GM19468 (cell line): ENCODE measurements around the gene FANCI.

Experiments used
- ATAC-seq: cut with Tn5 transposase; IDR thresholded peaks from one replicate; pipeline ENCODE4 v1.9.1; 2021; ENCODE audit warnings: mild to moderate bottlenecking, moderate library complexity, moderate number of reproducible peaks; ENCODE audit not compliant: unreplicated experiment; ENCODE audit errors: extremely low read depth

Gene FANCI

DNA sequence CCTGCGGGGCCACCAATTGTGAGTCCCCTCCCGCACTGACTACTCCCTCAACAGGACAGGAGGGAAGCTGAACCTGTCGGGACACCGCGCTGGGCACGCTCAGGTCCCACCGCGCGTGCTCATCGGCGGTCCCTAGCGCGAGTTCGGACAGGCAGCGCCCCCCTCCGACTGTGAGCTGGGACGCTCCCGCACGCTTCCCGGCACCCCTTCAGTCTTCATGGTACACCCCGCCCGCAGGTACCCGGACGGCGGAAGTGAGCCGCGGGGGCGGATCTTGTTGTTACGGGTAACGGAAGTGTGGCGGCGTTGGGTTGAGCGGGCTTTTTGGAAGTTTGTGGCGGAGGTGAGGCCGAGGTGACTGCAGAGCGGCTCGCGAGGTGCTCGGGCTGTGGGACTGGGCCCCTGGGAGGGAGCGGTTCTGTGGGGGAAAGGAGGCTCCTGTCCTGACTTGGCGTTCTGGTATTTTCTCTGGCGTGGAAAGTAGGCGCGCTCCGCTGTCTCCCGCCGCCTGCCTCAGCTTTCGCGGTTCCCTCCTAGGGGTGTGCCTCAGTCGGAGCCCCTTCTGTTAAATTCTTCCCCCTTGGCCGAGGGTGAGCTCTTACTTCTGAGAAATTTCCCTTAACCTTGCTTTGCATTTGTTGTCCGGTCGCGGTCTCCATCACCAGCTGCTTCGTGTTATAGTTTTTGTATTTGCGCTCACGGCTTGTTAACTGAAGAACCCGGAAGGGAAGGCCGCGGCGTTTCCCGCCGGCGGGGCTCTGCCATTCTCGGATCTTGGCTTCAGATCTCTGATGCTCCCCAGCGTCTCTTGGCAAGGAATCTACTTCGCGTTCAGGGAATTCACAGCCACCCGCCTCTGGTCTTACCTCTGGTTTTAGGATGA, at the start of gene FANCI:
Gene FANCI (plus strand): TSS at position 289 of the 883 bp plus-strand sequence. CDS start 3,669 bp downstream, outside the sequence.
- peak; percentile 85 for ATAC-seq

DNA sequence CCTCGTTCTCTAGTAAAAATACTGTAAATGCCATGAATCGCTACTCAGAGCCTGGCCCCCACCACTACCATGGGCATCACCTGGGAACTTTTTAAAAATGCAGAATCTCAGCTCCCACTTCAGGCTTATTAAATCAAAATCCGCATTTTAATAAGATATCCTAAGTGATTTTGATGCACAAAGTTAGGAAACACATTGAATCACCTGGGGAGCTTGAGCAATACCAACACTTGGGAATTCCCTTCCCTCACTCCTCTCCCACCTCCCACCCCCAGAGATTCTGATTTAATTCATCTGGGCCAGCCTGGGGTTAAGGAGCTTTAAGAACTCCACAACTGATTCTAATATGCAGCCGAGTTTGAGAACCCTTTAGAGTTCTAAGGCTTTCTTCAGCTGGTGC, 49.2 kb upstream of the FANCI start:
- ATAC-seq = no peak

DNA sequence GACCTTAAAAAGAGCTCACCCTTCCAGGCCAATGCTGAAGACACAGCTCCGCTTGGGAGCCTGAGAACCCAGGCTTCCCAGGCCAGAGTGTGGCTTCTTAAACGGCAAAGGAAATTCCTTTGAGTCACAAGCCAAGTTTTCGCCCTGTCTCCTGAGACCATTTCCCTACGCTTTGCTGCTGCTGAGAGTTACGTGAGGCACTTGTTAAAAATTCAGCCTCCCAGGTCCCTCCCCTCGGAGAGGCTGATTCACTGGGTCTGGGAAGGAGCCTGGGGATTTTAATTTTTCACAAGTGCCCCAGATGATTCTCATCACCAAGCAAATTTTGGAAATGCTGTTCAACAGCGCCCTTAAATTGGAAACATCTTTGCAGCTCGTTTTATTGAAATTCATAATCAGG, 47.9 kb upstream of the FANCI start:
- ATAC-seq = no peak

DNA sequence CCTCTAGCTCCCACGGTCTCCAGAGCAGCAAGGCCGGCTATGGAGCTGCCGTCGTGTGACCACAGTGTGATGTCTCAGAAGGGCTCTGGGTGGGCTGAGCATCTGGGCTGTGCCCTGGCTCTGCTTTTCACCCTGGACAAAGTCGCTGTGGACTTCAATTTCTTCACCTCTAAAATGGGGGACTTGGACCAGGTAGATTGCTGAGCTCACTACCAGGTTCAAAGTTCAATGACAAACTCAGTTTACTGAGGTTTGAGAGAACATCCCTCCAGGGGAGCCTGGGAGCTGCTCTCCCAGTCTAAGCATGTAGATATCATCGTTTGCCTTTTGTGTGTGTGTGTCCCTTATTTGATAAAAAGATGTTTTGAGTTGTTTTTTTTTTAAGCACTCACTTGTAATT, 47.5 kb upstream of the FANCI start:
- no peak for ATAC-seq

DNA sequence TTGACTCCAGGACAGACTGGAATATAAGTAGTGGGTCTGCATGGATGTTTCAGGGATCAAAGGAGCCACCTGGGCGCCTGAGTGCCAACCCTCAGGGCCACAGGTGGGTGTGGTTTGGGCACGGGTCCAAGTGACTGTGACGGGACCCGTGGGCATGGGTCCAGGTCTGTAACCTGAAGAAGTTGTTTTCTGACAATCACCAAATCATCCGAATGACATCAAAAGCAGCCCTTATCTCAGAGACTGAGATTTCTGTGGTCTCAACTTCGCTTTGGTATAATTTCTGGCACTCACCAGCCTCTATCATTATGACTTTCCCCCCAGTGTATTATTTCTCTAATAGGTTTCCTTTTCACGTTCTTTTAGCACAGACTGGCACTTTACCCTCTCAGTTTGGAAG, 46.8 kb upstream of the FANCI start:
- ATAC-seq = no peak

DNA sequence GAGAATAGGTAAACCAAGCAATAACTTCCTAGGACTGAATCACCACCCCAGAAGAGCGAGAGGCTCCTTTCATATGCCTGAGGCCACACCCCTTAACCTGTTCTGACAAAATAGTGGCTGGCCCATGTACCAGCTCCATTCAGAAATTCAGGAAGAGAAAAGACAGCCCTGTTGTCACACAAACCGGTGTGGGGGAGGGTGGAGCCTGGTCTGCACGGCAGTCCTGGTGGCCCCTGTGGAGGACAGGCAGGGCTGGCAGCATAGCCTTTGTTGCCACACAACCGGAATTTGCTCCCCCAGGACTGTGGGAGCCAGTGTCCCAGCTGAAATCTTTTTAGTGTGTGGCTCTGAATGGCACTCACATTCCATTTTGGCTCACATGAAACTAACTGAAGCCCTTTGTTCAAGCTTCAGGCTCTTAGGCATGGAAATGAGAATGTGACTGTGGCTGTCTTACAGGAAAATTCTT, 46.2 kb upstream of the FANCI start:
- ATAC-seq = no peak

DNA sequence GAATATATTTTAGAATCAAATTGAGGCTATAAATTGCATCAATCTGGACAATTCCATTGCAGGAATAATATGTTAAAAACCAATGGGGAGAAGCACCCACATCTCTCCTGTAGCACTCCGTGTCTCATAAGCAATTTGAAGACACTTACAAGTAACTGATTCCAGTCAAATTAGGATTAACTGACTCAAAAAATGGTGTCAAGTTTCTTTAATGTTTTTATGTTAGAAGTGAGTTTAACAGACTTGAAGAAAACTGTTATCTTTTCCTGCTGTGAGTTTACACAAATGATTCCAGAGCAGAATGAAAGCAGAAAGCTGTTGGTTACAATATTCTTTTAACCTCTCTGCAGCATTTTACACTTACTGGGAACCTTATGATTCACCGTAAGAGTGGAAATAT, 45.6 kb upstream of the FANCI start:
- ATAC-seq = no peak

DNA sequence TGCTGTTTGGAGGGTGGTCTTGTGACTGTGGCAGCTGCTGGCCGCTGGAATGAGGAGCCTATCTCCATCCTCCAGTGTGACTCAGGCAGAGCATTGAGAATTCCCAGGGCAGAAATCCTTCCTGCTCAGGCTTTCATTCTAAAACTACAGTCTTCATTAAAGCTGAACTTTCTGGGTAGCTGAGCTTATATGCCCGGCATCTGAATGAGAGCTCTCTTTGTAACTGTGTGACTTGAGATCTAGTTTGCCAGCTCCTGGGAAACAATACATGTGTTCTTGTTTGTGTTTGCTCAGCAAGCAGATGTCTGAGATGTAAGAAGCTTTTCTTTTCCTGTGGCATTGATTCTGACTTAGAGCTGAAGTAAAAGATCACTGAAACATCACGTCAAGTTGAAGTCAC, 44.8 kb upstream of the FANCI start:
- ATAC-seq = no peak

DNA sequence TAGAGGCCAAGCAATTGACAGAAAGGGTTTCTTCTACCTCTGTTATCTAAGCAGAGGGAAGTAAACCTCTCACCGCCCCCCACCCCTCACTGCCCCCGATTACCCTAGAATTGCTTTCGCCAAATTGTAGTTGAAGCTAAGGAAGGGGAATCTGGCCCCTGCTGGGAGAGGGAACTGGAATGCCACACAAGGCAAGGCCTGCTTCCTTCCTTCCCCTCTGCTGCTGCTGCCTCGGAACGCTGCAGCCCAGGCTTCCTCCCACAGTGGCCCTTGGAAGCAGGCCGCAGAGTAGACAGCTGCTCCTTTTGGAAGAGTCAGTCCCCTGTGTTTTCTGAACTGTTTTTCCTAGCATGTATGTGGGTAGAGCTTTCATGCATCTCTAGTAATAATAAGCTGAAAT, 44.0 kb upstream of the FANCI start:
- no peak for ATAC-seq

DNA sequence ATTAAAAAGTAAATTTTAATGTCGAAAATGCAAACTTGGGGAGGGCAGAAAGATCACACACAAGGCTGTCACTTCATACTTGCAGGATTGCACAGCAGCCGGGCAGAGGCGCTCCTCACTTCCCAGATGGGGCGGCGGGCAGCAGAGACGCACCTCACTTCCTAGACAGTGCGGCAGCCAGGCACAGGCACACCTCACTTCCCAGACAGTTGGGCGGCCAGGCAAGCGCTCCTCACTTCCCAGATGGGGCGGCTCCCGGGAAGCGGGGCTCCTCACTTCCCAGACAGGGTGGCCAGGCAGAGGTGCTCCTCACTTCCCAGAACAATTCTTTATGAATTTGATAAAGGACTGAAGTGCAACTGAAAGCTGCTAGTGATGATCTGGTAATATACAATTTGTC, 43.6 kb upstream of the FANCI start:
- ATAC-seq = no peak

DNA sequence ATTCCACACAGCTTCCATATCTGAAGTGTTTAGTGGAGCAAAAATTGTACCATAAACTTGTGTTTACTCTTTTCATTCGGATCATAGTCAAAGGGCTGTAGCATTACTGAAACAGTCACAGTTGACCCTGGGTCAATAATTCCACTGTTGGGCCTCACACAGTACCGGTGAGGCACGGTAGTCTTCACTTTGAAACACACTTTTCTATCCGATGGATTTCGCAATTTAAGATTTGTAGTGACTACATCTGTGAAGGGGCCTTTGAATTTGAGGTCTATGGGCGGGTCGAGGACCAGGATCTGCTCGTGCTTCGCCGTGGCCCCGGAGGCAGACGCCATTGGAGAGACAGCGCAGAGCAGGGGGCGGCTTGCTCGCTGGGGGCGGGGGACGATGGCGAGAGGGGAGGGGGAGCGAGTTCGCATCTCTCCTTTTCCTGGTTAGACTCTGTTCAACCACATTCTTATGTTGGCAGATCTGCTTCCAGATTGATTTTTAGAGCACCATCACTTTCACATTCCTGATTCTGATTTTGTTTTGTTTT, 42.2 kb upstream of the FANCI start:
- ATAC-seq = no peak

DNA sequence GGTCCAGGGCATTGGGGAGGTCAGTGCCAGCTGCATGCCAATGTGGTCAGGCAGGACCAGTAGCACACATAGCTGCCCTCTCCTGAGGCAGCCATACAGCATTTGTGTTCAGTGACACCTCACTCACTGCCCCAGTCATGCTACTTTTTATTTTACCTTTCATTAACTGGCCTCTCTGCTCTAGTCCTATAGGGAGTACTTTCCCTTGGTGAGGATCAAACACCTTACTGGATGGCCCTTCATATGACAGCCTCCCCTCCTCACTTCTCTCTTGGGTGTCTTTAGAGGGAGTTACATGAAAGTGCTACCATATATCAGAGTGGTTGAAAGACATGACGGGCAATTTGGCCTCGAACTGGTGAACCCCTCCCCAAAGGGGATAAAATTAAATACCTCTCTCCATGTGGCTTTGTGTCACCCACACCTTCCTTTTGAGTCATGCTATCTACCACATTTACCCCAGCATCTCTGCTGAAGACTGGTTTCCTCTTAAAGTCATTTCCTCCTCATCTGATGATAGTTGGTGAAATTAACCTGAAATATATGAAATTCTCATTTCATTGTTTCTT, 40.0 kb upstream of the FANCI start:
- no peak for ATAC-seq

DNA sequence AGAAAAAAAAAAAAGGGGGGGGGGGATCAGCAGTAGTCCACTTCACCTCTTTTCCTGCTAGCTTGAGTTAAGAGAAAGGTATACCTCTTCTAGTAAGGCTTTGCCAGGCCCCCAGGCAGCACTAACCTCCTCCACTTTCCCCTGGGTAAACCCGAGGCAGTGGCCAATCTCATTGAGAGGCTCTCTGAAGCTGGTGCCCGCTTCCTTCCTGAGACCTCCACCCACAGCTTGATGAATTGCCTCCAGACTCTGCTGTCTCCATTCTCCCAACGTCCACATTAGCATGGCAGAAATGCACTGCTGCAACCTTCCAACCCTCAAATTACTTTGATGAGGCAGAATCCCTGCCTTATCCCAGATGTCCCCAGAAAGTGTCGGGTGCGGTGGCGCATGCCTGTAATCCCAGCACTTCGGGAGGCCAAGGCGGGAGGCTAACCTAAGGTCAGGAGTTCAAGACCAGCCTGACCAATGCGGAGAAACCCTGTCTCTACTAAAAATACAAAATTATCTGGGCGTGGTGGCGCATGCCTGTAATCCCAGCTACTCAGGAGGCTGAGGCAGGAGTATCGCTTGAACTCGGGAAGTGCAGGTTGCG, 37.7 kb upstream of the FANCI start:
- ATAC-seq = no peak

DNA sequence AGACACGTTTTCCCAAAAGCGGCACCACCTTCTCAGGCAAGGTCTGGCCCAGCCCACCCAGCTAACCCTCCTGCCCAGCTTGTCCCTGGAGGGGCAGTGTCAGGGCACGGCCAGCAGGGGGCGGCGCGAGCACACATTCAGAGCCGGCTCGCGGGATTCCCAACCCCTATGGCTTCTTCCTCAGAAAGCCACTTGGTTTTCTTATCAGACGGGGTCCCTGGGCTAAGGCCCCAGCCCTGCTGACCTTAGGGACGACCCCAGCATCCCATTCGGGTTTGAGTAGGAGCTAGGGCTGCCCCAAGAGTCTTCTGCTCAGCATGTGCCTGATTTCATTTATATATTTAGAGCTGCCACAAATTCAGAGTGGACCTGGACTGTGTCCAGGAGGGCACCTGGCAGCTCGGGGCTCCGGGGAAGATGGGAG, 36.9 kb upstream of the FANCI start:
- ATAC-seq = no peak

DNA sequence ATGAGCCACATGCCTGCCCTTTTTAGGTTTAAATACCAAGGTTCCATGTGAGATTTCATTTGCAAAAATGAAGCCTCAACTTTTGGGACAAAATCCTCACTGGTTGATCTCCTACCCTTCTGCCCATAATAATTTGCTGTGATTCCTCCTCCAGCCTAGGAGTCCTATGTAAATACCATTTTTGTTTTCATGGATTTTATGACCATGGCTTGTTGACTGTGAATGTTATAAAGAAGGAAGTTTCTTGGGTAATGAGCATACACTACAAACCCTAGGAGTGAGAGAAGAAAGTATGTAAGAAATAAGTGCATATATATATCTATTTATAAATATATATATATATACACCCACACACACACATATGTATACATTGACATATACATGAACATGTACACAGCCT, 35.5 kb upstream of the FANCI start:
- ATAC-seq = no peak

DNA sequence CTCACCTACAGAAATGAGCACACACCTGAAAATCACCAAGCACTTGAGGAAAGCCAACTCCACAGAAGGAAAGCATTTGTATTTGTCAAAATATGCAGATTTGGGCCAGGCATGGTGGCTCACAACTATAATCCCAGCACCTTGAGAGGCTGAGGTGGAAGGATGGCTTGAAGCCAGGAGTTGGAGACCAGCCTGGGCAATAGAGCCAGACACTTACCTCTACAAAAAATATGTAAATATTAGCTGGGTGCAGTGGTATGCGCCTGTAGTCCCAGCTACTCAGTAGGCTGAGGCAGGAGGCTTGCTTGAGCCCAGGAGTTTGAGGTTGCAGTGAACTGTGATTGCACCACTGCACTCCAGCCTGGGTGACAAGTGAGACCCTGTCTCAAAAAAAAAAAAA, 34.7 kb upstream of the FANCI start:
- ATAC-seq = no peak

DNA sequence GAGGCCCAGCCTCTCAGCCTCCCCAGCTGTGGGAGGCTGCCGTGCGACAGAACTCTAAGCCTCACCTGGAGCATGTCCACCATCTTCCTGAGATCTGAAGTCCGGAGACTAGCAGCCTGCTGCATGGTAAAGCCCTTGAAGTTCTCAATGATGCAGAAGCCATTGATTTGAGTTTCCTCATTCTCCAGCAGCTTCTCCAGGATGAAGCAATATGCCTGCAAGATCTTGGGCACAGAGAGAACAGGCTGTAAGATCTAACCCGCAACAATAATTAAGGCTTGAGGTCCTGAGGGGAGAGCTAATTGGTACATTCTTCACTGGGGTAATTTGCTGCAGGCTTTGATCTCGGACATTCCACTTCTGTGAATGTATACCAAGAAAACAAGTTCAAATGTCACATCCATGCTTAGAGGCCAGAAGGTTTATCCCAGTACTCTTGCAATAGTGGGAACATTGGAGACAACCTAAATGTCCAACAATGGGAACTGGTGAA, 32.1 kb upstream of the FANCI start:
- no peak for ATAC-seq

DNA sequence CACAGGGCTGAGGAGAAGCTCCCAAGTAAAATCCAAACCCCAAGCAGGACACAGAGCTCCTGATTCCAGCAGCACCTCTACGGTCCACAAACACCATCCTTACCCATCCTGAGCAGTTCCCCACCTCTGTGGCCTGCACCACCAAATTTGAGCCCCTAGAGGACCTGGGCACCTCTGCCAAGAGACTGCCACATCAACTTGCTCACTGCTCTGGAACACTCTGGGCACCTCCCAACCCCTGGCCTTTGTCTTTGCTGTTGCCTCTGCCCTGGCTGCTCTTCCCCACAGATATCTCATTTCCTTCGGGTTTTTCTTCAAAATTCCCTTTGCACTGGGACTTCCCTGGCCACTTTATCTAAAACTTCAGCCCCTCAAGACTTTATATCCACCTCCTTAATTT, 28.2 kb upstream of the FANCI start:
- ATAC-seq = no peak

DNA sequence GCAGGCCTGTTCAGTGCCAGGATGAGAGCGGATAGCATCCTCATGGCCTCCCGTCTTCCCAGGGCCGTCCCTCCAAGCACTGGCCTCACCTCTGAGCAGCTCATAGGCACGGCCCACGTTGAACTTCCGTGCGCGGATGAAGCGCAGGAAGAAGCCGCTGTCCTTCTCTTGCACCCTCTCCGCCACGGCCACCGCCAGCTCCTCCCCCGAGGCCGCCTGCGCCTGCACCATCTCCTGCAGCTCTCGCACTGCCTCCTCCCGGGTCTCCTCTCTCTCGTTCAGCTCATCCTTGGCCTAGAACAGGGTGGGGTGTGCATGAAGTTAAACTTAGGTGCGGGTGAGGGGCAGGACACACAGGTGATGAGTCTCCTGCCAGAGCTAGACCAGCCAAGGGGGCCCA, 26.7 kb upstream of the FANCI start:
- no peak for ATAC-seq

DNA sequence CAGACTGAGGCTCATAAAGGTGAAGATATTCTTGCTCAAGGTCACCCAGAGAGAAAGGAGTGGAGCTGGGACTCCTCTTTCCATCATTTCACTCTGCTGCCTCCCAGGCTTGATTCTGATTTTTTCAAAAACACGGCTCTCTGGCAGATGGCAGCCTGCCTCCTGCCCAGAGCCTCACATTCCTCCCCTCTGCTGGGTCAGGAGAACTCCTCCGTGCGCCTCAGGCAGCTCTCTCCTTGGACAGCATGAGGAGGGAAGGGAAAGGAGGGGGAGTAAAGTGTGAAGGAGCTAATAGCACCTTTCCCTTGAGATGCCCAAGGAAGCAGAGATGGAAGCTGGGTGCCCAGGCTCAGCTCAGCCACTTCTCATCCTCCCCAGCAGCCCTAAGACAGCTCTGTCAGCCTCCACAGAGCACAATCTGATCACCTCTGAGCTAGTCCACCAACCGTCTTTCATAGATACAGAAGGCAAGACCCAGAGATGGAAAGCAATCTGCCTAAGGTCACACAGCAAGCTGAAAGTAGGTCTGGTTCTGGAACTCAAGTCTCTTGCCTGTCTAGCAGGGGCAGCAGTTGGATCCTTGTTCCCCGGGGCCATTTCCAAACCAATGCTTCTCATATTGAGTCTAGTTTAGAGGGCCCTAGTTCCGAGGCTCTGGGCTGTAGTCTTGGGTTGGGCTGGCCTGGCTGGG, 25.9 kb upstream of the FANCI start:
- no peak for ATAC-seq
